IMR-90 (cell line): Measurements from ENCODE around the gene EXT2. TPM values are rescaled to one million over a fixed set of nuclear protein-coding genes. Genes with fewer than 3 reads are reported as not detected.

ENCODE experiments used
- ATAC-seq: fragments of 200-7000 bp; cut with Tn5 transposase; 2 replicates; pipeline ENCODE4 v1.9.1; 2020; ENCODE audit warnings: low read depth, mild to moderate bottlenecking, moderate library complexity
- BruUV-seq: library from RNA; stranded (reverse); fragments of 400-500 nt; replicated peaks from 2 replicates; lab custom pipeline; 2021; lab: Mats Ljungman, UMichigan
- CTCF ChIA-PET: fragments of 300-600 bp; formaldehyde crosslinking; extraction: SDS; loops from one replicate; lab custom pipeline; 2021; ENCODE audit warnings: antibody characterized with exemption; lab: Yijun Ruan, JAX
- POLR2A ChIA-PET: fragments of 300-600 bp; sonication (Branson Sonifier 250); formaldehyde crosslinking; loops from one replicate; lab custom pipeline; 2022; ENCODE audit warnings: antibody characterized with exemption; ENCODE audit not compliant: unreplicated experiment; lab: Charles Lee
- DNase-seq: peaks from one replicate; pipeline ENCODE4 v3.0.0; 2013
- H2AFZ ChIP-seq: replicated peaks from 2 replicates; pipeline ENCODE3; 2013; ENCODE audit warnings: low read length, mild to moderate bottlenecking; ENCODE audit not compliant: poor library complexity
- H2AK5ac ChIP-seq: 2 replicates; pipeline ENCODE4 v1.6.1; 2013; ENCODE audit warnings: low read depth, low read length, inconsistent platforms
- H2AK9ac ChIP-seq: replicated peaks from 2 replicates; pipeline ENCODE3; 2013; ENCODE audit warnings: mild to moderate bottlenecking, low read depth, low read length, moderate library complexity; ENCODE audit not compliant: poor library complexity
- H2BK120ac ChIP-seq: 2 replicates; pipeline ENCODE4 v1.6.1; 2013; ENCODE audit warnings: low read depth, low read length, inconsistent platforms
- H2BK15ac ChIP-seq: 3 replicates; pipeline ENCODE4 v1.6.1; 2013; ENCODE audit warnings: low read depth, low read length, inconsistent platforms
- H2BK20ac ChIP-seq: 2 replicates; pipeline ENCODE4 v1.6.1; 2013; ENCODE audit warnings: low read depth, mild to moderate bottlenecking, inconsistent platforms, low read length, moderate library complexity
- H2BK5ac ChIP-seq: 2 replicates; pipeline ENCODE4 v1.6.1; 2013; ENCODE audit warnings: mild to moderate bottlenecking, low read depth, low read length, inconsistent platforms; ENCODE audit not compliant: poor library complexity, severe bottlenecking
- H3K14ac ChIP-seq: replicated peaks from 2 replicates; pipeline ENCODE4 v1.6.1; 2013; ENCODE audit warnings: low read depth, low read length, inconsistent platforms
- H3K18ac ChIP-seq: 2 replicates; pipeline ENCODE4 v1.6.1; 2013; ENCODE audit warnings: low read depth, low read length, control low read depth
- H3K23ac ChIP-seq: 2 replicates; pipeline ENCODE4 v1.6.1; 2013; ENCODE audit warnings: low read depth, low read length, inconsistent platforms
- H3K27ac ChIP-seq: 2 replicates; pipeline ENCODE4 v1.5.1; 2013; ENCODE audit warnings: mild to moderate bottlenecking, control low read depth, low read length; ENCODE audit not compliant: insufficient read depth
- H3K27me3 ChIP-seq: 2 replicates; pipeline ENCODE4 v1.6.1; 2013; ENCODE audit warnings: low read length; ENCODE audit not compliant: control insufficient read depth, insufficient read depth
- H3K36me3 ChIP-seq: 2 replicates; pipeline ENCODE4 v1.6.1; 2013; ENCODE audit warnings: low read length, mixed read lengths; ENCODE audit not compliant: control insufficient read depth, insufficient read depth
- H3K4ac ChIP-seq: 2 replicates; pipeline ENCODE4 v1.6.1; 2013; ENCODE audit warnings: low read depth, low read length, inconsistent platforms
- H3K4me1 ChIP-seq: 2 replicates; pipeline ENCODE4 v1.6.1; 2013; ENCODE audit warnings: low read length, mixed read lengths; ENCODE audit not compliant: control insufficient read depth, insufficient read depth
- H3K4me2 ChIP-seq: 2 replicates; pipeline ENCODE4 v1.6.1; 2013; ENCODE audit warnings: low read depth, mild to moderate bottlenecking, control low read depth, low read length, moderate library complexity
- H3K4me3 ChIP-seq: 2 replicates; pipeline ENCODE4 v1.5.1; 2013; ENCODE audit warnings: low read depth, mild to moderate bottlenecking, control low read depth, low read length, moderate library complexity; ENCODE audit not compliant: insufficient read depth
- H3K56ac ChIP-seq: 2 replicates; pipeline ENCODE4 v1.6.1; 2013; ENCODE audit warnings: low read length, inconsistent platforms; ENCODE audit not compliant: insufficient read depth; ENCODE audit errors: extremely low read depth
- H3K79me1 ChIP-seq, 2 experiments: 2 replicates each; pipeline ENCODE4 v1.6.1; 2013; ENCODE audit warnings: low read length in 2 of 2, inconsistent platforms in 1 of 2, low read depth in 1 of 2
- H3K9ac ChIP-seq: 2 replicates; pipeline ENCODE4 v1.6.1; 2013; ENCODE audit warnings: low read depth, low read length, control low read depth
- H3K9me1 ChIP-seq: 2 replicates; pipeline ENCODE4 v1.6.1; 2013; ENCODE audit warnings: low read length, inconsistent platforms; ENCODE audit not compliant: insufficient read depth
- H3K9me3 ChIP-seq: 2 replicates; pipeline ENCODE4 v1.6.1; 2013; ENCODE audit warnings: low read length; ENCODE audit not compliant: control insufficient read depth, insufficient read depth
- H4K20me1 ChIP-seq: 2 replicates; pipeline ENCODE4 v1.6.1; 2013; ENCODE audit warnings: low read length, inconsistent platforms; ENCODE audit not compliant: insufficient read depth
- H4K5ac ChIP-seq: 2 replicates; pipeline ENCODE4 v1.6.1; 2013; ENCODE audit warnings: mild to moderate bottlenecking, low read depth, low read length, control low read depth
- H4K8ac ChIP-seq, 2 experiments: 2 replicates each; pipeline ENCODE4 v1.6.1; 2013; ENCODE audit warnings: low read depth in 2 of 2, low read length in 2 of 2, control low read depth in 1 of 2, inconsistent platforms in 1 of 2
- H4K91ac ChIP-seq: 2 replicates; pipeline ENCODE4 v1.6.1; 2013; ENCODE audit warnings: low read depth, low read length, inconsistent platforms; ENCODE audit not compliant: insufficient read depth
- CEBPB ChIP-seq: IDR thresholded peaks from 2 replicates; pipeline ENCODE4 v1.6.1; 2012; ENCODE audit warnings: low read depth, low read length, improper control_type of control experiment
- FOS ChIP-seq: fragments of 150-350 bp; IDR thresholded peaks from 2 replicates; pipeline ENCODE4 v1.6.1; 2016; ENCODE audit warnings: low read depth, low read length
- MAFK ChIP-seq: IDR thresholded peaks from 2 replicates; pipeline ENCODE4 v1.6.1; 2012; ENCODE audit warnings: low read depth, low read length, improper control_type of control experiment
- MXI1 ChIP-seq: IDR thresholded peaks from 2 replicates; pipeline ENCODE4 v1.6.1; 2012; ENCODE audit warnings: low read depth, mild to moderate bottlenecking, low read length, moderate library complexity, borderline replicate concordance
- NFE2L2 ChIP-seq: fragments of 150-350 bp; IDR thresholded peaks from 2 replicates; pipeline ENCODE4 v1.6.1; 2016; ENCODE audit warnings: low read depth, mild to moderate bottlenecking, low read length
- POLR2A ChIP-seq: IDR thresholded peaks from 2 replicates; pipeline ENCODE4 v1.6.1; 2012; ENCODE audit warnings: mild to moderate bottlenecking, low read depth, low read length
- RAD21 ChIP-seq: IDR thresholded peaks from 2 replicates; pipeline ENCODE4 v1.6.1; 2012; ENCODE audit warnings: low read length, improper control_type of control experiment
- RCOR1 ChIP-seq: IDR thresholded peaks from 2 replicates; pipeline ENCODE4 v1.6.1; 2012; ENCODE audit warnings: mild to moderate bottlenecking, low read length, improper control_type of control experiment; ENCODE audit not compliant: insufficient replicate concordance
- RFX5 ChIP-seq: IDR thresholded peaks from 2 replicates; pipeline ENCODE4 v1.8.0; 2012; ENCODE audit warnings: low read depth, mild to moderate bottlenecking, low read length, moderate library complexity
- WGBS, 2 experiments: methylation state at CpG; one replicate each; pipeline versions ENCODE4 v1.1.5 to v1.1.7; 2013; ENCODE audit warnings: missing lambda C conversion rate in 2 of 2; ENCODE audit not compliant: insufficient read length in 1 of 2; ENCODE audit errors: extremely low coverage in 2 of 2; 5-methylcytosine and 5-hydroxymethylcytosine counted together
- dilution Hi-C: fragments of 300-500 bp; cut with HindIII; formaldehyde crosslinking; loops from one replicate; pipeline ENCODE4 v1.14.3; 2018; ENCODE audit warnings: low sequenced_read_pairs; ENCODE audit not compliant: unreplicated experiment
- in situ Hi-C: fragments of 300-500 bp; cut with MboI; formaldehyde crosslinking; loops from 3 replicates; pipeline ENCODE4 v1.14.3; 2019; ENCODE audit warnings: low sequenced_read_pairs, inconsistent platforms, mixed read lengths
- intact Hi-C: fragments of 100-400 bp; cut with micrococcal nuclease; formaldehyde crosslinking; loops from 2 replicates; pipeline ENCODE4 v1.10.0; 2022
- polyA plus RNA-seq, 3 experiments: library from polyadenylated mRNA; depleted of rRNA; stranded (reverse); fragments of >200 nt; gene quantifications; 2 replicates each; pipeline ENCODE4 v1.2.3, GENCODE V29; 2012; ENCODE audit warnings: low replicate concordance in 1 of 3
- total RNA-seq: library from RNA; depleted of rRNA; stranded (reverse); fragments of >200 nt; gene quantifications from 2 replicates; pipeline ENCODE4 v1.2.3, GENCODE V29; 2012

The EXT2 gene
- total and polyA plus RNA-seq, 2 of the 4 experiments (the other 2 are of a cell fraction), result 75.0 to 85.3 TPM

GRCh38 chr11:44051171-44051570 is 44.3 kb upstream of the EXT2 start:
- no peak overlapping the region for H4K8ac ChIP-seq
- H4K20me1 ChIP-seq, result no peaks in the 10 kb centered on the region
- H4K5ac ChIP-seq, result no peak overlapping the region
- whole genome bisulfite sequencing, 2 experiments, result 70% methylated on average over 2 of the region's 4 CpGs; no CpG with 5 or more reads in 1 of the 2 experiments
- H3K9me3 ChIP-seq, result no peaks in the 10 kb centered on the region
- in situ Hi-C loops (no loop called here), intact Hi-C loops (no loop called here), dilution Hi-C loops (no loop called here)
- no TSS peak for BruUV-seq
- H2BK20ac ChIP-seq, result no peak overlapping the region
- no peak overlapping the region for H2BK120ac ChIP-seq
- H3K23ac ChIP-seq, result no peak overlapping the region
- H3K56ac ChIP-seq, result no peak overlapping the region
- H3K18ac ChIP-seq, result no peak overlapping the region
- no peaks in the 10 kb centered on the region for H3K79me1 ChIP-seq
- H3K27me3 ChIP-seq, result peaks cover 14% of the 10 kb centered on the region
- H3K4me2 ChIP-seq, result no peak overlapping the region
- H3K36me3 ChIP-seq, result no peaks in the 10 kb centered on the region
- H3K4me3 ChIP-seq, result no peak overlapping the region
- DNase-seq (no peak), ATAC-seq (no peak)
- H4K91ac ChIP-seq, result no peak overlapping the region
- H3K4me1 ChIP-seq, result no peaks in the 10 kb centered on the region
- no peaks in the 10 kb centered on the region for H3K9me1 ChIP-seq
- no peak for TF ChIP-seq RFX5
- TF ChIP-seq RCOR1, result no peak
- TF ChIP-seq FOS, result no peak
- no peak for TF ChIP-seq MAFK
- no peak for TF ChIP-seq NFE2L2
- no peak for TF ChIP-seq MXI1
- TF ChIP-seq CEBPB, result no peak
- TF ChIP-seq POLR2A, result no peak
- TF ChIP-seq RAD21, result no peak
- no peak overlapping the region for H3K14ac ChIP-seq
- no peak overlapping the region for H2AFZ ChIP-seq
- H2BK15ac ChIP-seq, result no peak overlapping the region
- H2BK5ac ChIP-seq, result no peak overlapping the region
- no peak overlapping the region for H2AK5ac ChIP-seq
- POLR2A ChIA-PET, result no interaction called here
- H3K4ac ChIP-seq, result no peak overlapping the region
- H3K9ac ChIP-seq, result no peak overlapping the region
- CTCF ChIA-PET, result no interaction called here
- H2AK9ac ChIP-seq, result no peak overlapping the region
- no peak overlapping the region for H3K27ac ChIP-seq
